ENCODE measurements around the gene GOLT1A.

The GOLT1A gene

GRCh38 chr1:204213668-204214662, at the start of gene GOLT1A:
GOLT1A (minus strand) TSS chr1:204213988; CDS start chr1:204213906, 82 bp downstream.
- peak; percentile 57 for FAIRE-seq

GRCh38 chr1:204263254-204263910, 49.6 kb upstream of the GOLT1A start:
- FAIRE-seq (no peak), DNase-seq (ENCODE audit: low spot score) (no peak)

More at GRCh38 chr1:204213668-204214662, at the start of gene GOLT1A:
- DNase-seq (ENCODE audit: low spot score) = peak; percentile 72

GRCh38 chr1:204262506-204263253, 48.9 kb upstream of the GOLT1A start:
- FAIRE-seq = no peak
- no peak for DNase-seq (ENCODE audit: low spot score)

GRCh38 chr1:204261746-204262505, 48.1 kb upstream of the GOLT1A start:
- DNase-seq (ENCODE audit: low spot score) (no peak), FAIRE-seq (no peak)

GRCh38 chr1:204261266-204261665, 47.5 kb upstream of the GOLT1A start:
- FAIRE-seq (no peak), DNase-seq (ENCODE audit: low spot score) (no peak)

- FAIRE-seq (no peak), DNase-seq (ENCODE audit: low spot score) (no peak)
Measured at GRCh38 chr1:204260601-204261197, 46.9 kb upstream of the GOLT1A start.

- DNase-seq (ENCODE audit: low spot score) (no peak), FAIRE-seq (no peak)
Measured at GRCh38 chr1:204259782-204260181, 46.0 kb upstream of the GOLT1A start.

GRCh38 chr1:204259196-204259595, 45.4 kb upstream of the GOLT1A start:
- DNase-seq (ENCODE audit: low spot score) = no peak
- no peak for FAIRE-seq

- FAIRE-seq (no peak), DNase-seq (ENCODE audit: low spot score) (peak; percentile 31)
Measured at GRCh38 chr1:204258213-204259115, 44.7 kb upstream of the GOLT1A start.

- DNase-seq (ENCODE audit: low spot score) (no peak), FAIRE-seq (no peak)
Measured at GRCh38 chr1:204257446-204257845, 43.7 kb upstream of the GOLT1A start.

GRCh38 chr1:204256531-204256930, 42.7 kb upstream of the GOLT1A start:
- DNase-seq (ENCODE audit: low spot score) (no peak), FAIRE-seq (no peak)

- FAIRE-seq (no peak), DNase-seq (ENCODE audit: low spot score) (no peak)
Measured at GRCh38 chr1:204255966-204256365, 42.2 kb upstream of the GOLT1A start.

- DNase-seq (ENCODE audit: low spot score) (no peak), FAIRE-seq (no peak)
Measured at GRCh38 chr1:204255225-204255624, 41.4 kb upstream of the GOLT1A start.

- FAIRE-seq = no peak
- DNase-seq (ENCODE audit: low spot score) = no peak
Measured at GRCh38 chr1:204254031-204254661, 40.4 kb upstream of the GOLT1A start.

GRCh38 chr1:204251926-204252689, 38.3 kb upstream of the GOLT1A start:
- no peak for FAIRE-seq
- DNase-seq (ENCODE audit: low spot score) = no peak

- FAIRE-seq (no peak), DNase-seq (ENCODE audit: low spot score) (no peak)
Measured at GRCh38 chr1:204251286-204251685, 37.5 kb upstream of the GOLT1A start.

GRCh38 chr1:204250428-204251030, 36.7 kb upstream of the GOLT1A start:
- no peak for FAIRE-seq
- DNase-seq (ENCODE audit: low spot score) = no peak

Data from RCC 7860 (cell line).